ENCODE data around the gene FILIP1.
"Not testable (repeated sequence)": the region's sequence is repeated elsewhere in the genome, so short reads cannot be mapped to it uniquely, and the experiment has no call there.

FILIP1 gene

DNA sequence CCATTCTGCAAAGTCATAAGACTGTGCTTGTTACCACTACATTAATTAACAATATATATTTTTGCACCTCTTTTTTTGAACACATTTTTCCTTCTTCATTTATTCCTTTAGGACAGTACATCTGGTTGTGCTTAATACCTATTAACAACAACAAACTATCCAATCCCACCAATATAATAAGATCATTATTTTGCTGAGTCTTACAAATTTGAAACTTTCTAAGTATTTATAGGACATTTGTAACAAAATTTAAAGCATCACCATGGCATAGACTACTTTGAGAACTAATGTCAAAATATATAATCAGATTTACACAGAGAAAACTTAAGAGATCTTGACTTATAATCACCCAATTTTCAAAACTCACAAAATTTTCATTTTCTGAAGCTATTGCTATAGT lies 47.9 kb downstream of the FILIP1 start:
- no peak for DNase-seq

DNA sequence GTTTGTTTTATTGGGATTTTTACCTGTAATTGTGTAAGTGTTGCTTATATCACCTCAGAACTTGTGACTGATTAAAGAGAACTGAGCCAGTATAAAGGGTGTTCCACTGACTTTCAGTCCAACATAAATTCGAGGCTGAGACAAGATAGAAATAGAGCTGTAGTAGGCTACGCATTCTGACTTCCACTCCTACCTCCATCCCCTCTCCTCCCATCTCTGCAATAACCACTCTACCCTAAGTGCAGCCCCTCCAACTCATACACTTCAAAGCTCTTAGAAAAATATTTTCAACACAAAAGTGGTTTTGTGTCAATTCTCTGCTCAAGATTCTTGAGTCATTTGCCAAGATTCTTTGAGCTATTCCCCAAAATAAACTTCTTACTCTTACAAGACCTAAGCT lies 48.7 kb downstream of the FILIP1 start:
- DNase-seq, result no peak

DNA sequence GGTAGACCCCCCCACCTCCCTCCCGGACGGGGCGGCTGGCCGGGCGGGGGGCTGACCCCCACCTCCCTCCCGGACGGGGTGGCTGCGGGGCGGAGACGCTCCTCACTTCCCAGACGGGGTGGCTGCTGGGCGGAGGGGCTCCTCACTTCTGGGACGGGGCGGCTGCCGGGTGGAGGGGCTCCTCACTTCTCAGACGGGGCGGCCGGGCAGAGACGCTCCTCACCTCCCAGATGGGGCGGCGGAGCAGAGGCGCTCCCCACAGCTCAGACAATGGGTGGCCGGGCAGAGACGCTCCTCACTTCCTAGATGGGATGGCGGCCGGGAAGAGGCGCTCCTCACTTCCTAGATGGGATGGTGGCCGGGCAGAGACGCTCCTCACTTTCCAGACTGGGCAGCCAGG lies 51.7 kb downstream of the FILIP1 start:
- DNase-seq, result not testable (repeated sequence)

DNA sequence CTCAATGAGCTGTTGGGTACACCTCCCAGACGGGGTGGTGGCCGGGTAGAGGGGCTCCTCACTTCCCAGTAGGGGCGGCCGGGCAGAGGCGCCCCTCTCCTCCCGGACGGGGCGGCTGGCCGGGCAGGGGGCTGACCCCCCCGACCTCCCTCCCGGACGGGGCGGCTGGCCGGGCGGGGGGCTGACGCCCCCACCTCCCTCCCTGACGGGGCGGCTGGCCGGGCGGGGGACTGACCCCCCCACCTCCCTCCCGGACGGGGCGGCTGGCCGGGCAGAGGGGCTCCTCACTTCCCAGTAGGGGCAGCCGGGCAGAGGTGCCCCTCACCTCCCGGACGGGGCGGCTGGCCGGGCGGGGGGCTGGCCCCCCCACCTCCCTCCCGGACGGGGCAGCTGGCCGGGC lies 52.1 kb downstream of the FILIP1 start:
- not testable (repeated sequence) for DNase-seq

DNA sequence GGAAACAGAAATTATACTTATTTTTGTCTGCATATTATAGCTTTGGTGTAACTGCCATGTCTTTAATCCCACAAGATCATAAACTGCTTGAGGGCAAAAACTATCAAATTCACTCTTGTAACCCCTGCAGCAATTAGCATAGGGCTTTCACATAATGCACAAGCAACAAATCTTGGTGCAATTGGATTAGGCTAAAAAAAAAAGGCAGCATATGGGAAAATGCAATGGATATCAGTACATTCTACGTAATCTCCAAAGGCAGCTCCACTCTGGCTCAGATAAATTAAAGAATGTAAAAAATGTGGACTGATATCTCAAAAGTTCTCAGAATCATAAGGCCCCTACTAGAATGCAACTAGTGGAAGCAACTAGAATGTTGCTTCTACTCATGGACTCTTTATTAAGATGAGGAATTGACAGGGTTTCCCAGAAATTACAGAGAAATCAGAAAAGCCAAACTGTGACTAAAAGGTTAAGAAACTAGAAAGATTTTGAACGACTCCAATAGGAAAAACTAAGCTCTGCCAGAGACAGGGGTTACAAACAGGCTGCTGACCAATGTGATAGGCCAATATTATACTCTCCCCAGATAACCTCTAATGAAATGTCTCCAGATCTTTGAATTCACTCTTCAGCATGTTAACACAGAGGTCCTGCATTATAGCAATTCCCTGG lies 55.0 kb downstream of the FILIP1 start:
- DNase-seq, result no peak

DNA sequence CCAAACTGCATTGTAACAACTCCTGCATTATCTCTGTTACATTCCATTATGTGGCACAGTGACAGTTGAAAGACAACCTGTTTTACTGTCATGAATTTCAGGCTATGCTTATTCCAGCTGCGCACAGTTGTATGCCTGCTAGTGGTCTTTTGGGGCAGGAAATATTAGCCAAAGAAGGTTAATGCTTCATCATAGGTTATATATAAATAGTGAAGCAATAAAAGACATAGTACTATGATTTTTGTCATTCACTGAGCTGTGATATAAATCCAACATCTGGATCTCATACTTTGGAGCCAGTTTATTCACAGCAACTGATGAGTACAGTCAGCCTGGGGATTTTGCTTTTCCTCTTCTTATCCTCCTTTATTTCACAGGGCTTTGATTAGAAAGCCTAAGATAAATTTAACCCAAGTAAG lies 55.6 kb downstream of the FILIP1 start:
- DNase-seq, result no peak

DNA sequence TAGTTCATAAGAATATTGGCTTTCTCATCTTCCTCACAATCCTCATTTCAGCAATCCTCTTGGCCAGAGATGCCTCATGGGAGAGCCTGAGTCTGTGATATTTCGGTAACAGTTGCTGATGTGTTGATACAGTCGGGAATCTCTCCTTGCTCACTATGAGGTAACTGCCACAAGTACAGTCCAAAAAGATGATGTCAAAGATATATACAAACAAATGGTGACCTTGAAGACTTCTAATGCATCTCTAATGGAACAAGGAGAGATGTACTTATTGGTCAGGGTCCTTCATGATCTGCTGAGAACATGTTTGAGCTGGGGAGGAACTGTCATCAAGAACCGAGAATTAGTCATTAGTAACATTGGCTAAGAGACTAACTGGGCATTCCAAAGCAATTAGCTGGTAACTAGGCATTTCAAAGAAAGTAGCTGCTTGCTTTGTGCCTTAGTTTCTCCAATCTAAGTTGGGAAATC lies 56.1 kb downstream of the FILIP1 start:
- DNase-seq, result peak; percentile 77

DNA sequence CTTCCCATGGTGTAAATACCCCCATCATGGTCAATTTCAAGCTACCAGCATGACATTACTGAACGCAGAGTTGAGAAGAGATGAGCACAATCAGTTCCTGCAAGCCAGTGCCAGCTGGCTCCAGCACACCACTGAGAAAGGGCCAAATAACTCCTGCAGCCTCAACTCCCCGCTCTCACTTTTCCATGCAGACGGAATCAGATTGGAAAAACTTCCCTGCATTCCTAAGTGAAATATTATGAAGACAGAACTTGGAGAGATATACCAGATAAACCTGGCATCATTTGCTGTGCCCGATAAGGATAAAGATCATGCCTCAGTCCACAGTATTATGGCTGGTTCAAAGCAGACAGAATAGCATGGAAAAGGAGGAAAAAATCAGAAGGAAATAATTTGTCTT lies 56.7 kb downstream of the FILIP1 start:
- DNase-seq, result peak; percentile 78

DNA sequence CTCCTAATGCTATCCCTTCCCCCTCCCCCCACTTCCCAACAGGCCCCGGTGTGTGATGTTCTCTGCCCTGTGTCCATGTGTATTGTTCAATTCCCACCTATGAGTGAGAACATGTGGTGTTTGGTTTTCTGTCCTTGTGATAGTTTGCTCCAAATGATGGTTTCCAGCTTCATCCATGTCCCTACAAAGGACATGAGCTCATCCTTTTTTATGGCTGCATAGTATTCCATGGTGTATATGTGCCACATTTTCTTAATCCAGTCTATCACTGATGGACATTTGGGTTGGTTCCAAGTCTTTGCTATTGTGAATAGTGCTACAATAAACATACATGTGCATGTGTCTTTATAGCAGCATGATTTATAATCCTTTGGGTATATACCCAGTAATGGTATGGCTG lies 60.8 kb downstream of the FILIP1 start:
- not testable (repeated sequence) for DNase-seq

DNA sequence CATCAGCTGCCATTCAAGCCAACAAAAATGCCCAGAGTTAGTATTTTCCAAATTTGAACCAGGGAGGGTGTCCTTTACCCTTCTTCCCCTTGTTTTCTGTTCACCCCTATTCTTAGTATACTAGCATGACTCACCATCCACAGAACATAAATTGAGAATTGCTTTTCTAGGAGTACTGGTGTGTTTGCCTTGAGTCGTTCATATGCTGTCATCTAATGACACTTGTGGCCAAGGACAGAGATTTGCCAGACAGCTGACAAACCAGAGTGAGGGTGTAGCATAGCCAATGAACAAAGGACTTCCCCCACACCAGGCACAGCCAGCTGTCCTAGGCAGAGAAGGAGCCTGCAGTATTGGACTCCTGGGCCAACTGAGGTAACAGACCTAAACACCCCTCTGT lies 62.2 kb downstream of the FILIP1 start:
- peak; percentile 73 for DNase-seq

DNA sequence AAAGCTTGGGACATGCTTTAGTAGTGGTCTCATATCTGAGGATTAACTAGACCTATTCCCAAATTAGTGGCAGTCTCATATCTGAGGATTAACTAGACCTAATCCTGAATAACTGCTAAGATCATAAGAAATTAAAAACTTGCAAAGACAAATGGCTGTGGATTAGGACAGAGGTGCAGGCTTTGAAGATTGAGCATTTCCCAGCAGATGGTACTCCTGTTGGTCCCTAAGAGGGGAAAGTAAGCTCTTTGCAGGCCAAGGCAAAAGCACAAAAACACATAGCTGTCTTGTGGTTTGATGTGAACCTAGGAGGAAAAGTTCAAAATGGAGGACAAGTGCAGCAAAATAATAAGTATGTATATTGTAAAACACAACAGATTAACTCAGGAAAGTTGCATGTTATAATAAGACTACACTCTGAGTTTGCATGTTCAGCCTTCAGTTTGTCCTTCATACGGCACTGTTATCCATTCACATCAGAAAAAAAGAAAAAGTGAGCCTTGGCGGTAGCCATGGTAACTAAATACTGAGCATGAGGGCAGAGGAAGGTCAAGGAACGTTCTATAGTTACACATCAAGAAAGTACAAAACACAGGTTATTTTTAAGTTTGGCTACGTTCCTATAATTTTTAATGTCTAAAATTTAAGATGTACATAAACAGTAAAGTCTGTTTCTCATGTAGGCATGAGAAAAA lies 62.8 kb downstream of the FILIP1 start:
- no peak for DNase-seq

DNA sequence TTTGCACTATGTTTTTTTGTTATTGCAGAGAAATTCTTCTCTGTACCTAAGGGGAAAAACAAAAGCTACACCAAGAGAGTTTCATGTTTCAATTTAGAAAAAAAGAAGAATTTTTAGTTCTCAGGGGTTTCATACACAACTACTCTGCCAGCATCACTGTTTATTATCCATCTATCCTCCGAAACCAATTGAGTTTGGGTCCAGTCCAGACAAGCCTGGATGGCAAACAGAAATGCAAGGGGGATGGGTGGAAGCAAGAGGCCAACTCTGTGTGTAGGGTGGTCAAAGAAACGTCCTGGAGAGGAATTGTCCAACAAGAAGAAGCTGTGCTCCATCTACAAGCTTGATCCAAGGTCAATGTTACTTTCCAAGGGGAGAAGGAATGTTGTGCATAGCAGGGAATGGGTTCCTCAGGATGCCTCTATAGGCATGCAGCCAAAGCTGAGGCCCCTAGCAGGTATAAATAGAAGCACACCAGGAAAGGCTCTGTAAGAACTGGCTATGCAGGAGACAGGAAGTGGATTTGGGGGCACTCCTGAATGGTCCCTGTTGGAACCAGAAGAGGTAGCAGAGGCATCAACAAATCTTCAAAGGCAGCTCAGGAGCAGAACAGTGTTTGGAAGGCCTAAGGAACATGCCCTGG lies 64.4 kb downstream of the FILIP1 start:
- DNase-seq, result no peak

DNA sequence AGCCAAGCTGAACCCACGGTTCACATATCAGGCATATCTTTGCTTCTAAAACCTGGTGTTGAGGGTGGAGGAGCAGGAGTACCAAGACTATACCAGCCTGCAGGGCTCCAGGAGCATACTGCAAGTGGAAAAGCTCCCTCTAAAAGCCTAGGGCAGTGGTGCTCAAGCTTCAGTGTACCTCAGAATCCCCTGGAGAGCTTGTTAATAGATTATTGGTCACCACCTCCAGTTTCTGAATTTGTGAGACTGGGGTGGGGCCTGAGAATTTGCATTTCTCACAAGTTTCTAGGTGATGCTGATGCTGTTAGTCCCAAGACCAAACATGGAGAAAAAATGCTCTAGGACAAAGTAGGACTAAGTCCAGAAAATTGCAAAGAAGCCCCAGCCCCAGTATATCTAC lies 65.4 kb downstream of the FILIP1 start:
- DNase-seq, result no peak

DNA sequence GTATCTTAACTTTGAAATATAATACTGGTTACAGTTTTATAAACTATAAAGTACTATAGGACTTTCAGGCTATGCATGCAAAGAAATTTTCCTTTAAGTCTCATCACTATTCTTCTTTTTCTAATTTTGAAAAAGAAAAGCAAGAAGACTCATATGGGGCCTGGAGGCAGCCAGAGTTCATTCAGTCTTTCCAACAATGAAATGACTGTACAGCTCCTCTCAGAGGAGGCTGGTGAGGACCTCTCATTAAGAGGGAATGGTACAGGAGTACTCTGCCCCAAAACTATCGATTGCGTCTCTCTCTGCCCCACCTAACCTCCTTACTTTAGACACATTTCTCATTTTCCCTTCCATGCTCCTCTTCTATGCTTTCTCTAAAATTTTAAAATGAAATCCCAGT lies 66.3 kb downstream of the FILIP1 start:
- no peak for DNase-seq

DNA sequence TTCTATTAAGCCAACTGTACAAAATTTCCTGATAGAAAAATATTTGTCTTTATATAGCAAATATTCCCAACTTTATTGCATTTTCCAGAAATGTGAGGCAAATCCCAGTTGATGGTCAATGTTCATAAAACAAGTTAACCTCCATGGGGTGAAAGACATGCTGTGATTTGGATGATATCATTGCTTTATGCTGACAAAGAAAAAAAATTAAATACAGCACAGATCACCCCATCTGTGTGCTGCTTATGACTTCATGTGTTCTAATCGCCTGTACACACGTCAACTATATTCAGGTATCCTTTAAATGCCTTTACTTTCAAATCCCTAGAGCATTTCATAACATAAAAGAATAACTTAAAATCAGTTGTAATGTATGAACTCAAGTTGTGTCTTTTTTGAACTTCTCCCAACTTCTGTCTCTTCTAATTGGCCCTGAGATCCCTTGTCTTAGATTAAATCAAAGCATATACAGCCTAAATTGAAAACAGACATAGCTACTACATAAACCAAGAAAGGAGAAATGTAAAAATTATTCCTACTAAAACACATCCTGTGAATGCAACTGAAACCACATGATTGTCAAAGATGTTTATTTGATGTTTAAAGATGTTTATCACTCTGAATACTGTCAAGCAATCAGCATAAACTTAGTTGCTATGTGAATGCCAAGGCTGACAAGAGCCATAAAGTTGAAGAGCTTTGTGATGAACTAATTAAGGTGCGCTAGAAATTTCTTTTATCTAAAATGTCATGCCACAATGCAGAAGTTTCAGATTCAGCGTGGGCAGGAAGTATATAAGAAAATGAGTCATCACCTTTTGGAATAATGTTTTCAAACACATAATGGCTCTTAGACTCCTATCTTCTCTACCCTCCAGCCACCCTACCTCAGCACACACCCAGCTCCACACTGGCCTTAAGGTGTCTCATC lies 68.7 kb downstream of the FILIP1 start:
- no peak for DNase-seq

DNA sequence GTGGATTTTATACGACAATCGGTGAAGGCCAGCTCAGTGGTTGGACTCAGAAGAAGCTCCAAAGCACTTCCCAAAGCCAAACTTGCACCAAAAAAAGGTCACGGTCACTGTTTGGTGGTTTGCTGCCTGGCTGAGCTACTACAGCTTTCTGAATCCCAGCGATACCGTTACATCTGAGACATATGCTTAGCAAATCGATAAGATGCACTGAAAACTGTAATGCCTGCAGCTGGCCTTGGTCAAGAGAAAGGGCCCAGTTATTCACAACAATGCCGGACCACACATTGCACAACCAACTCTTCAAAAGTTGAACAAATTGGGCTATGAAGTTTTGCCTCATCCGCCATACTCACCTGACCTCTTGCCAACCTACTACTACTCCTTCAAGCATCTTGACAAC lies 70.2 kb downstream of the FILIP1 start:
- no peak for DNase-seq

DNA sequence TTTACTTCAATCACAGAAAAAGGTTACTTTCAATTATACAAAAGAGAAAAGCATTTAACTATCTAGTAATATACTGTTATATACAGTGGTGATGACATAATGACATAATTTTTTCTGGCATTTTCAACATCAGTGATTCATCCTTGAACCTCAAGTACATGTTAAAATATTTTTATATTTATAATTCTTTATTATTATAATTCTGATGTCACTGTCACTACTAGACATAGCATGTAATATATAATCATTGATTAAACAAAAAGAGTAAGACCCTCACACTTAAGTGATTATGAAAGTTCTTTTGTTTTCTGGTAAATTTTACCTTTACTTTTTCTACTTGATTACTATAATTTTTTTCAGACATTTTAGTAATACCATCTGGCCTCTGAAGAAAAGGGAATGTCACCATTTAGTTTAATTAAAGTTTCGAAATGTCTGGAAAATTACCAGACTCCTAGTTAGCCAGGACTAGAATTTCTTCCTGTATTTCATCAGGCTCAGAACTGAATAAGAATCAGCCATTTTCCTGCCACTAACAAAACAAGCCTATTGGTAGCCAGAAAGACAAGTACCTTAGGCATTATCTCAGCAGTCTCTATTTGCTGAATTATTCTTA lies 71.5 kb downstream of the FILIP1 start:
- DNase-seq, result no peak

DNA sequence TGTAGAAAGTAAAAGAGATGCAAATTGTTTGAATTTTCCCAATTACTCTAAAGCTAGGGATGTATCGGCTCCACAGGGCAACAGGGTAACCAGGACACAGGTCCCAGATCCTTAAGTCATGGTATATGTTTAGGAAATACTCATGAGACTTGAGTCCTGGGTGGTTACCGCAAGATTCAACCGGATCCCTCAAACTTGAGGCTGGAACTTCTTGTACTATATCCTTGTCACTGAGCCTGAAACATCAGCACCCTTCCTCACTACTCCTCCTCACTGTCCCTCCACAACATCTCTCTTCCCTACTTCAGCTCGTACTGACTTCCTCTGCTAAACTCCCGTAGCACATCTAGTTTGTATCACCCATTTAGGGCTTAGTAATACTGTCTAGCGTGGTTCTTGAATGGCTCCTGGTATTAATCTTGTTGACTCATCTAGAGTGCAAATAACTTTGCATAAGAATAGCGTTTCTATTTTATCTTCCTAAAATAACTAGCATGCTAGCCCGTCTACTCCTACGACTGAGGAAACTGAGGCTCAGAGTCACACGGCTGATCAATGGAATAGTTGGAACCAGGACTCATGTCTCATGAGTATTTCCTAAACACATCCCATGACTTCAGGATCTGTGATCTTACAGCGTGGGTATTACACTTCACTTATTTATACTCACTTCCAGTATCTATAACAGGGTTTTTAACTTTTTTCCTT lies 72.1 kb downstream of the FILIP1 start:
- DNase-seq, result no peak

DNA sequence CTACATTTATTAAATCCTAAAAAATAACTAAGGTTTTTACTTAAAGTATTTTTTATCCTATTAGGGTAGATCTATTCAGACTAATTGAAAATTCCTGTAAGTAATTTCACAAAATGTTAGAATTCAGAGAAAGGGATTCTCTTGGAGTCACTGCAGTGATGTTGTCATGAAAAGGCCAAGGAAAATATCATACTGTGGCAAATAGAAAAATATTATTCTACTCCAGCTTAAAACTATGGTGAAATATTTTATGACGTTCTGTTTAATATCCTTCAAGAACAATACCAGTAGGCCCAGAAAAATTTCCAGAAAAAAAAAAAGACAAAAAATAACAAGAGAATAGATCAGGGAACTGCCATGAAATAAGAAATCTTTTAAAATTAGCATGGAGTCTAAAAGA lies 73.6 kb downstream of the FILIP1 start:
- DNase-seq, result no peak

DNA sequence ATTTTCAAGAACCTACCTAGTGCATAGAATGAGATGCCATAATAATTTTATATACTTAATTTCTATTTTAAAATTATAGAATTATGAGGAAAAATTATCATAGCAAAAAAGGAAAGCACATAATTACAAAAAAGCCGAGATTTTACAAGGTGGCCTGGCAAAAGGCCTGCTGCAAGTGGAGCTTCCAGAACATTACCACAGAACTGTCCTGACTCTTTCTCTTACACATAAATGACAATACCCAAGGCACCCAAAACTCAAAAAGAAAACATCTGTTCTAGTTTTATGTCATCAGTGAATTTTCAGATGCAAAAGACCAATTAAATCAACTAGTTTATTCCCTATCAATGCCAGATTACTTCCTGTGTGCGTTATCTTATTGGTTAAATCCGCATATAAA lies 74.2 kb downstream of the FILIP1 start:
- no peak for DNase-seq

DNA sequence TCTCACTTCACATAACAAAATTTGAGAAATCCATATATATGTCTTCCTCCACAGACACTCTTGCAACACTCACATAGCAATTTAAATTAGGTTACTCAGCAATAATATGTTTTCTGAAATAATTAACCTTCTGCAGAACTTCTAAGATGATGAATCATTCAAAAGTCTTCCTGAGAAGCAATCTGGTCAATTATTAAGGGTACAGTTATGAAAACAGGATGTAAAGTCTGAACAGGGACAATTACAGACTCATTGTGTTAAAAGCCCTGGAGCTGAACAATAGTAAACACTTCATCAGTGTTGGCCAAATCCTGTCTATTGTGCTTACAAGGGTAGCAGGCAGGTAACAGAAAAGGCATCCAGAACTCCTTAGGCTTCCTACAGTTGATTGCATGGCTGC lies 75.4 kb downstream of the FILIP1 start:
- no peak for DNase-seq

DNA sequence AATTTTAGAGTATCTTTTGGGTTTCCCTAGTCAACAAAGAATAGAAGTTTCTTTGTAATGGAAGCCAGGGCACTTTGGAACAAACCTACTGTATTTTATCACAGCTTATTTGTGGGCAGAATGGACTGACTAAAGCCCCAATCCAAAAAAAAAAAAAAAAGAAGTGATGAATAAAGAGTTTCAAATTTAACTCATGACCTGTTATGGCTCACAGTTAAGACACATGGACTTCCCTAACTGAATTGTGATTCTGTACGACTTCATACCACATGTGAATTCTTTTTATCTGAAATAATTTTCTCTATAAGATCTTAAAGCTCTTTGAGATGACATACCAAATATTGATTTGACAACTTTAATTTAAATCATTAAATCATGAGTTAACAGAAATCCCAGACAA lies 77.2 kb downstream of the FILIP1 start:
- DNase-seq, result no peak
